HG03280 (cell line): ENCODE data around the gene AXIN1.

Source experiments
- ATAC-seq: cut with Tn5 transposase; IDR thresholded peaks from one replicate; pipeline ENCODE4 v1.9.1; 2021; ENCODE audit warnings: mild to moderate bottlenecking, moderate library complexity; ENCODE audit not compliant: unreplicated experiment

Gene AXIN1

GRCh38 chr16:253833-254232, 98.7 kb downstream of the AXIN1 start:
- ATAC-seq = no peak

- ATAC-seq = no peak
Observed at GRCh38 chr16:252366-253337, 99.9 kb downstream of the AXIN1 start.

- ATAC-seq = no peak
Observed at GRCh38 chr16:249431-249830, 103.1 kb downstream of the AXIN1 start.

GRCh38 chr16:247027-247426, 105.5 kb downstream of the AXIN1 start:
- no peak for ATAC-seq

- ATAC-seq = no peak
Observed at GRCh38 chr16:245105-245504, 107.4 kb downstream of the AXIN1 start.

GRCh38 chr16:243348-243747, 109.2 kb downstream of the AXIN1 start:
- ATAC-seq = no peak

- ATAC-seq = no peak
Observed at GRCh38 chr16:242281-242680, 110.2 kb downstream of the AXIN1 start.

GRCh38 chr16:240559-240958, 112.0 kb downstream of the AXIN1 start:
- ATAC-seq = no peak

- ATAC-seq = no peak
Observed at GRCh38 chr16:239948-240277, 112.6 kb downstream of the AXIN1 start.
